HEK293T (cell line): ENCODE measurements around the gene GRID1.

Experiments used
- ARNT ChIP-seq: fragments of 450-650 bp; IDR thresholded peaks from 2 replicates; pipeline ENCODE4 v1.6.1; 2017; ENCODE audit warnings: mild to moderate bottlenecking
- BHLHE40 ChIP-seq: fragments of 450-650 bp; IDR thresholded peaks from 2 replicates; pipeline ENCODE4 v1.6.1; 2016; ENCODE audit warnings: mild to moderate bottlenecking, moderate library complexity, borderline replicate concordance
- CTBP1 ChIP-seq: fragments of 450-650 bp; IDR thresholded peaks from 2 replicates; pipeline ENCODE4 v1.6.1; 2016; ENCODE audit warnings: borderline replicate concordance
- ELF4 ChIP-seq: fragments of 450-650 bp; IDR thresholded peaks from 2 replicates; pipeline ENCODE4 v1.6.1; 2017; ENCODE audit warnings: antibody characterized with exemption
- FOXA1 ChIP-seq: fragments of 450-650 bp; IDR thresholded peaks from 2 replicates; pipeline ENCODE4 v1.6.1; 2016; ENCODE audit warnings: mild to moderate bottlenecking
- FOXM1 ChIP-seq: fragments of 450-650 bp; IDR thresholded peaks from 2 replicates; pipeline ENCODE4 v1.6.1; 2017; ENCODE audit warnings: mild to moderate bottlenecking, borderline replicate concordance
- HDGF ChIP-seq: fragments of 450-650 bp; IDR thresholded peaks from 2 replicates; pipeline ENCODE4 v1.6.1; 2017; ENCODE audit warnings: antibody characterized with exemption, borderline replicate concordance
- LEF1 ChIP-seq: fragments of 450-650 bp; IDR thresholded peaks from 2 replicates; pipeline ENCODE4 v1.6.1; 2017; ENCODE audit warnings: mild to moderate bottlenecking, borderline replicate concordance
- SP1 ChIP-seq: fragments of 450-650 bp; IDR thresholded peaks from 2 replicates; pipeline ENCODE4 v1.6.1; 2017
- SUZ12 ChIP-seq: fragments of 450-650 bp; IDR thresholded peaks from 2 replicates; pipeline ENCODE4 v1.6.1; 2016; ENCODE audit warnings: mild to moderate bottlenecking
- TARDBP ChIP-seq: fragments of 450-650 bp; IDR thresholded peaks from 2 replicates; pipeline ENCODE4 v1.6.1; 2016
- ZNF384 ChIP-seq: fragments of 450-650 bp; IDR thresholded peaks from 2 replicates; pipeline ENCODE4 v1.6.1; 2016

DNA sequence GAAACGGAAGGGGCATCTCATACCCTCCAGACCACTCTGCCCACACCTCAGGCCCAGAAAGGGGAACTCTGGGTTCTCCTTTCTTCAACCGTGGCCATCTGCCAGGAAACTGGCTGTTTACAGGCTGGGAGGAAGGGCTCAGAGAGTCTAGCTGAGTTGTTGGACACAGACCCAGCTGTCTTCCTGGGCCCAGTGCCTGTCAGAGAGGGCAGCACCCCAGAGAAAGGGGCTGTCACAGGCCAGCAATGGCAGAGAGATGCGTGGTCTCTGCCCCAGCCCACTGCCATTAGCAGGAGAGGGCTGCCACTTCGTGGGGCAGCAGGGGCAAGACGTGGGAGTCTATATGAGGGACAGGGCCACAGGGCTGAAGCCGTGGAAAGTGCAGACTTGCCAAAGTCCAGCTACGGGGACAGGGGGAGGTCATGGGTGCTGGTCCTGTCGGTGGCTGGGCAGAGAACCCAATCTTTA is 11.0 kb downstream of the GRID1 start:
- TF ChIP-seq ZNF384 (no peak), FOXM1 (no peak), SUZ12 (no peak), SP1 (no peak), ARNT (no peak), TARDBP (no peak), CTBP1 (no peak), BHLHE40 (no peak), ELF4 (no peak), FOXA1 (no peak), LEF1 (no peak), HDGF (no peak)
